H9 (cell line): ENCODE results near the gene CARD19. TPM values are rescaled to one million over a fixed set of nuclear protein-coding genes. Genes with fewer than 3 reads are reported as not detected.

Experiments
- DNase-seq: peaks from one replicate; pipeline ENCODE4 v3.0.0-alpha.2; 2017
- H2AFZ ChIP-seq: one replicate; pipeline ENCODE4 v1.6.1; 2013; ENCODE audit warnings: mild to moderate bottlenecking, low read length, control low read depth, moderate library complexity
- H2AK5ac ChIP-seq: 2 replicates; pipeline ENCODE4 v1.6.1; 2013; ENCODE audit warnings: low read length, control low read depth, mixed read lengths; ENCODE audit not compliant: insufficient read length
- H2BK120ac ChIP-seq: one replicate; pipeline ENCODE4 v1.6.1; 2013; ENCODE audit warnings: low read depth, mild to moderate bottlenecking, low read length, control low read depth, inconsistent platforms; ENCODE audit not compliant: poor library complexity, severe bottlenecking
- H2BK12ac ChIP-seq: 2 replicates; pipeline ENCODE4 v1.6.1; 2013; ENCODE audit warnings: low read length, control low read depth, mixed read lengths, low read depth; ENCODE audit not compliant: insufficient read length
- H2BK15ac ChIP-seq: 2 replicates; pipeline ENCODE4 v1.6.1; 2013; ENCODE audit warnings: low read depth, low read length, control low read depth
- H2BK20ac ChIP-seq: one replicate; pipeline ENCODE4 v1.6.1; 2013; ENCODE audit warnings: low read depth, mild to moderate bottlenecking, low read length, control low read depth, inconsistent platforms; ENCODE audit not compliant: poor library complexity, severe bottlenecking
- H2BK5ac ChIP-seq: 2 replicates; pipeline ENCODE4 v1.6.1; 2013; ENCODE audit warnings: low read length, control low read depth, mixed read lengths; ENCODE audit not compliant: insufficient read length
- H3K14ac ChIP-seq: 2 replicates; pipeline ENCODE4 v1.6.1; 2013; ENCODE audit warnings: low read length, control low read depth; ENCODE audit not compliant: insufficient read depth
- H3K18ac ChIP-seq: 2 replicates; pipeline ENCODE4 v1.6.1; 2013; ENCODE audit warnings: low read depth, mild to moderate bottlenecking, mixed read lengths, low read length, control low read depth; ENCODE audit not compliant: insufficient read length
- H3K23ac ChIP-seq: 2 replicates; pipeline ENCODE4 v1.6.1; 2013; ENCODE audit warnings: low read length, control low read depth, mixed read lengths, low read depth; ENCODE audit not compliant: insufficient read length
- H3K23me2 ChIP-seq: 2 replicates; pipeline ENCODE4 v1.6.1; 2013; ENCODE audit warnings: low read depth, mild to moderate bottlenecking, mixed read lengths, low read length, control low read depth; ENCODE audit not compliant: insufficient read length, poor library complexity, severe bottlenecking
- H3K27ac ChIP-seq: 2 replicates; pipeline ENCODE4 v1.5.1; 2013; ENCODE audit warnings: low read length, control low read depth, mixed read lengths, low read depth; ENCODE audit not compliant: insufficient read length
- H3K27me3 ChIP-seq: 2 replicates; pipeline ENCODE4 v1.6.1; 2013; ENCODE audit warnings: low read length, control low read depth, inconsistent platforms; ENCODE audit not compliant: insufficient read depth
- H3K4ac ChIP-seq: 2 replicates; pipeline ENCODE4 v1.6.1; 2013; ENCODE audit warnings: low read depth, mild to moderate bottlenecking, control low read depth, inconsistent platforms, low read length, moderate library complexity
- H3K4me1 ChIP-seq: 2 replicates; pipeline ENCODE4 v1.6.1; 2013; ENCODE audit warnings: low read length, control low read depth, inconsistent platforms; ENCODE audit not compliant: insufficient read depth
- H3K4me2 ChIP-seq: 2 replicates; pipeline ENCODE4 v1.6.1; 2013; ENCODE audit warnings: low read length, control low read depth, mixed read lengths; ENCODE audit not compliant: insufficient read length, insufficient read depth
- H3K56ac ChIP-seq: 2 replicates; pipeline ENCODE4 v1.6.1; 2013; ENCODE audit warnings: low read depth, mild to moderate bottlenecking, mixed read lengths, low read length, control low read depth; ENCODE audit not compliant: insufficient read length
- H3K79me1 ChIP-seq: 2 replicates; pipeline ENCODE4 v1.6.1; 2013; ENCODE audit warnings: low read depth, mild to moderate bottlenecking, moderate library complexity, low read length, control low read depth, inconsistent platforms; ENCODE audit not compliant: insufficient read depth, poor library complexity, severe bottlenecking
- H3K79me2 ChIP-seq: 2 replicates; pipeline ENCODE4 v1.6.1; 2013; ENCODE audit warnings: low read length, control low read depth, inconsistent platforms; ENCODE audit not compliant: insufficient read depth
- H3K9ac ChIP-seq: 2 replicates; pipeline ENCODE4 v1.6.1; 2013; ENCODE audit warnings: low read length, control low read depth, mixed read lengths; ENCODE audit not compliant: insufficient read length; ENCODE audit errors: extremely low read depth
- H3K9me3 ChIP-seq: one replicate; pipeline ENCODE4 v1.6.1; 2013; ENCODE audit warnings: low read depth, low read length, inconsistent platforms; ENCODE audit not compliant: control insufficient read depth
- H3T11ph ChIP-seq: one replicate; pipeline ENCODE4 v1.6.1; 2013; ENCODE audit warnings: mild to moderate bottlenecking, low read length, control low read depth, inconsistent platforms
- H4K20me1 ChIP-seq: one replicate; pipeline ENCODE4 v1.6.1; 2013; ENCODE audit not compliant: control insufficient read depth, insufficient read length, insufficient read depth
- H4K5ac ChIP-seq: 2 replicates; pipeline ENCODE4 v1.6.1; 2013; ENCODE audit warnings: low read depth, mild to moderate bottlenecking, mixed read lengths, low read length, control low read depth; ENCODE audit not compliant: insufficient read length
- H4K8ac ChIP-seq: replicated peaks from 2 replicates; pipeline ENCODE4 v1.6.1; 2013; ENCODE audit warnings: low read length, control low read depth, mixed read lengths, low read depth; ENCODE audit not compliant: insufficient read length
- H4K91ac ChIP-seq: 2 replicates; pipeline ENCODE4 v1.6.1; 2013; ENCODE audit warnings: low read depth, mild to moderate bottlenecking, moderate library complexity, mixed read lengths, low read length, control low read depth; ENCODE audit not compliant: insufficient read length
- H3K27ac Mint-ChIP-seq, 3 experiments: 2 replicates in 2 of 3; 3 replicates in 1 of 3; pipeline ENCODE4 v1.8.0; 2020 to 2021; ENCODE audit warnings: mixed read lengths in 3 of 3, mild to moderate bottlenecking in 1 of 3, moderate library complexity in 1 of 3
- H3K27me3 Mint-ChIP-seq: 2 replicates; pipeline ENCODE4 v1.8.0; 2021; ENCODE audit warnings: low read depth, mild to moderate bottlenecking, moderate library complexity, mixed read lengths
- H3K36me3 Mint-ChIP-seq, 3 experiments: 2 replicates in 2 of 3; 3 replicates in 1 of 3; pipeline ENCODE4 v1.8.0; 2020 to 2021; ENCODE audit warnings: low read depth in 3 of 3, mixed read lengths in 3 of 3; ENCODE audit not compliant: insufficient read depth in 1 of 3
- H3K4me1 Mint-ChIP-seq, 2 experiments: 2 replicates each; pipeline ENCODE4 v1.8.0; 2020; ENCODE audit warnings: mixed read lengths in 2 of 2
- H3K4me3 Mint-ChIP-seq, 2 experiments: 2 replicates in 1 of 2; 3 replicates in 1 of 2; pipeline ENCODE4 v1.8.0; 2020 to 2021; ENCODE audit warnings: mild to moderate bottlenecking in 2 of 2, mixed read lengths in 2 of 2, moderate library complexity in 1 of 2
- H3K9me3 Mint-ChIP-seq, 2 experiments: 2 replicates in 1 of 2; 3 replicates in 1 of 2; pipeline ENCODE4 v1.8.0; 2020; ENCODE audit warnings: mild to moderate bottlenecking in 2 of 2, mixed read lengths in 2 of 2, moderate library complexity in 1 of 2
- whole genome bisulfite sequencing: extraction: QIAGEN DNeasy Blood & Tissue Kit; methylation state at CpG from one replicate; pipeline ENCODE4 v1.1.7; 2013; ENCODE audit warnings: missing lambda C conversion rate, low lambda C conversion rate, mixed read lengths; ENCODE audit not compliant: insufficient read length; ENCODE audit errors: extremely low coverage; 5-methylcytosine and 5-hydroxymethylcytosine counted together
- total RNA-seq: library from RNA; stranded (reverse); gene quantifications from 2 replicates; pipeline ENCODE4 v1.2.1, GENCODE V29; 2021
- TF ChIP-seq, protein P1 (sequence below): fragments of 200-600 bp; sonication (generic); conservative IDR thresholded peaks from 3 replicates; pipeline ENCODE4 v1.8.0; 2021; ENCODE audit warnings: antibody characterized with exemption, mild to moderate bottlenecking

The CARD19 gene
- total RNA-seq, 1 experiment from 2014 or later, result 21.4 TPM

DNA sequence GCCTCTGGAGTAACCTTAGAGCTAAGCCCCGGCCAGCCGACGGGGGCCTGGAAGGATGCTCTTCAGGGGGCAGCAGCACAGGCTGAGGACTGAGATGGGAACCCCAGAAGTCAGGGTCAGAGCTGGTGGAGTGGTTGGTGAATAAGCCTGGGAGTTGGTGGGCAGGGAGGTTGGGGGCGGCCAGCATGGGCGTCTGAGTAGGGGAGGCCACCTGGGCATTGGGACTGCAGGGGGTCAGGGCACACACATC, 23.6 kb downstream of the CARD19 start:
- Mint-ChIP-seq H3K27me3 (no peaks in the 10 kb centered on the region; the same call in 1 of the 2 replicates), H3K9me3 (no peaks in the 10 kb centered on the region), H3K36me3 (peaks cover 0 to 10% (median 7%) of the 10 kb centered on the region in 3 experiments; a peak in 5 of 7 replicates), H3K4me1 (peaks cover 12 to 23% of the 10 kb centered on the region in 2 experiments), H3K27ac (no peak overlapping the region; a peak in 1 of 7 replicates), H3K4me3 (no peak overlapping the region)
- TF ChIP-seq, protein P1, sequence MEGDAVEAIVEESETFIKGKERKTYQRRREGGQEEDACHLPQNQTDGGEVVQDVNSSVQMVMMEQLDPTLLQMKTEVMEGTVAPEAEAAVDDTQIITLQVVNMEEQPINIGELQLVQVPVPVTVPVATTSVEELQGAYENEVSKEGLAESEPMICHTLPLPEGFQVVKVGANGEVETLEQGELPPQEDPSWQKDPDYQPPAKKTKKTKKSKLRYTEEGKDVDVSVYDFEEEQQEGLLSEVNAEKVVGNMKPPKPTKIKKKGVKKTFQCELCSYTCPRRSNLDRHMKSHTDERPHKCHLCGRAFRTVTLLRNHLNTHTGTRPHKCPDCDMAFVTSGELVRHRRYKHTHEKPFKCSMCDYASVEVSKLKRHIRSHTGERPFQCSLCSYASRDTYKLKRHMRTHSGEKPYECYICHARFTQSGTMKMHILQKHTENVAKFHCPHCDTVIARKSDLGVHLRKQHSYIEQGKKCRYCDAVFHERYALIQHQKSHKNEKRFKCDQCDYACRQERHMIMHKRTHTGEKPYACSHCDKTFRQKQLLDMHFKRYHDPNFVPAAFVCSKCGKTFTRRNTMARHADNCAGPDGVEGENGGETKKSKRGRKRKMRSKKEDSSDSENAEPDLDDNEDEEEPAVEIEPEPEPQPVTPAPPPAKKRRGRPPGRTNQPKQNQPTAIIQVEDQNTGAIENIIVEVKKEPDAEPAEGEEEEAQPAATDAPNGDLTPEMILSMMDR, result no peak
- no peak overlapping the region for H2BK12ac ChIP-seq
- WGBS, result no CpG with 5 or more reads among the region's 5 CpGs
- no peaks in the 10 kb centered on the region for H3K23me2 ChIP-seq
- DNase-seq, result no peak
- H3T11ph ChIP-seq, result no peak overlapping the region
- no peaks in the 10 kb centered on the region for H4K20me1 ChIP-seq
- H4K5ac ChIP-seq, result no peak overlapping the region
- H3K9me3 ChIP-seq, result no peaks in the 10 kb centered on the region
- no peak overlapping the region for H2AK5ac ChIP-seq
- no peak overlapping the region for H2AFZ ChIP-seq
- H3K27ac ChIP-seq, result no peak overlapping the region
- no peaks in the 10 kb centered on the region for H3K4me1 ChIP-seq
- no peak overlapping the region for H3K4me2 ChIP-seq
- no peak overlapping the region for H2BK20ac ChIP-seq
- no peak overlapping the region for H3K23ac ChIP-seq
- H4K8ac ChIP-seq, result no peak overlapping the region
- H4K91ac ChIP-seq, result no peak overlapping the region
- no peak overlapping the region for H2BK120ac ChIP-seq
- no peak overlapping the region for H3K14ac ChIP-seq
- H3K56ac ChIP-seq, result no peak overlapping the region
- no peak overlapping the region for H3K9ac ChIP-seq
- no peak overlapping the region for H2BK5ac ChIP-seq
- H3K4ac ChIP-seq, result no peak overlapping the region
- no peaks in the 10 kb centered on the region for H3K27me3 ChIP-seq
- H2BK15ac ChIP-seq, result no peak overlapping the region
- H3K79me1 ChIP-seq, result no peaks in the 10 kb centered on the region
- H3K18ac ChIP-seq, result no peak overlapping the region
- H3K79me2 ChIP-seq, result no peaks in the 10 kb centered on the region
